NAMALWA (cell line): ENCODE results near the gene SLC38A8.

Experiments
- DNase-seq: peaks from one replicate; pipeline ENCODE4 v3.0.0-alpha.2; 2015; ENCODE audit warnings: low spot score

Gene SLC38A8

GRCh38 chr16:84048871-84049270 lies 6.3 kb upstream of the SLC38A8 start:
- no peak for DNase-seq

GRCh38 chr16:84048270-84048669 lies 5.7 kb upstream of the SLC38A8 start:
- DNase-seq, result no peak

GRCh38 chr16:84047626-84048025 lies 5.0 kb upstream of the SLC38A8 start:
- no peak for DNase-seq

GRCh38 chr16:84047206-84047605 lies 4.6 kb upstream of the SLC38A8 start:
- no peak for DNase-seq

GRCh38 chr16:84045818-84046470 lies 3.3 kb upstream of the SLC38A8 start:
- DNase-seq, result no peak

GRCh38 chr16:84045001-84045817 lies 2.6 kb upstream of the SLC38A8 start:
- no peak for DNase-seq

GRCh38 chr16:84044118-84044488 lies 1.5 kb upstream of the SLC38A8 start:
- peak; percentile 16 for DNase-seq

GRCh38 chr16:84043486-84044117 lies 1.0 kb upstream of the SLC38A8 start:
- DNase-seq, result no peak

GRCh38 chr16:84042879-84043485 lies 387 bp upstream of the SLC38A8 start:
- no peak for DNase-seq

- DNase-seq, result no peak
Measured at GRCh38 chr16:84041881-84042280, 714 bp downstream of the SLC38A8 start.

GRCh38 chr16:84040823-84041820 lies 1.5 kb downstream of the SLC38A8 start:
- no peak for DNase-seq

GRCh38 chr16:84040226-84040822 lies 2.3 kb downstream of the SLC38A8 start:
- DNase-seq, result no peak

GRCh38 chr16:84039696-84040095 lies 2.9 kb downstream of the SLC38A8 start:
- no peak for DNase-seq

GRCh38 chr16:84038469-84038868 lies 4.1 kb downstream of the SLC38A8 start:
- no peak for DNase-seq

- no peak for DNase-seq
Measured at GRCh38 chr16:84036982-84037425, 5.6 kb downstream of the SLC38A8 start.

- no peak for DNase-seq
Measured at GRCh38 chr16:84036131-84036530, 6.5 kb downstream of the SLC38A8 start.

GRCh38 chr16:84034516-84034915 lies 8.1 kb downstream of the SLC38A8 start:
- no peak for DNase-seq

GRCh38 chr16:84033251-84034195 lies 9.1 kb downstream of the SLC38A8 start:
- no peak for DNase-seq

GRCh38 chr16:84032458-84033178 lies 10.0 kb downstream of the SLC38A8 start:
- DNase-seq, result no peak
